Measurements from ENCODE around the gene PDE2A.

GRCh38 chr11:72680624-72681158 lies 6.5 kb upstream of the PDE2A start:
- no peak for TF ChIP-seq POLR2A (IDR thresholded peaks at IDR 0.05)
- no peak for TF ChIP-seq CTCF (IDR thresholded peaks at IDR 0.05 in 4 of 5, conservative IDR thresholded peaks at IDR 0.05 in 1 of 5)

All from gastrocnemius medialis (tissue), 4 donors.